H9 (cell line): ENCODE data around the gene CDC14A. TPM values are rescaled to one million over a fixed set of nuclear protein-coding genes. Genes with fewer than 3 reads are reported as not detected.

ENCODE experiments used
- DNase-seq: peaks from one replicate; pipeline ENCODE4 v3.0.0-alpha.2; 2017
- H2AFZ ChIP-seq: one replicate; pipeline ENCODE4 v1.6.1; 2013; ENCODE audit warnings: mild to moderate bottlenecking, low read length, control low read depth, moderate library complexity
- H2AK5ac ChIP-seq: 2 replicates; pipeline ENCODE4 v1.6.1; 2013; ENCODE audit warnings: low read length, control low read depth, mixed read lengths; ENCODE audit not compliant: insufficient read length
- H2BK120ac ChIP-seq: one replicate; pipeline ENCODE4 v1.6.1; 2013; ENCODE audit warnings: low read depth, mild to moderate bottlenecking, low read length, control low read depth, inconsistent platforms; ENCODE audit not compliant: poor library complexity, severe bottlenecking
- H2BK12ac ChIP-seq: 2 replicates; pipeline ENCODE4 v1.6.1; 2013; ENCODE audit warnings: low read length, control low read depth, mixed read lengths, low read depth; ENCODE audit not compliant: insufficient read length
- H2BK15ac ChIP-seq: 2 replicates; pipeline ENCODE4 v1.6.1; 2013; ENCODE audit warnings: low read depth, low read length, control low read depth
- H2BK20ac ChIP-seq: one replicate; pipeline ENCODE4 v1.6.1; 2013; ENCODE audit warnings: low read depth, mild to moderate bottlenecking, low read length, control low read depth, inconsistent platforms; ENCODE audit not compliant: poor library complexity, severe bottlenecking
- H2BK5ac ChIP-seq: 2 replicates; pipeline ENCODE4 v1.6.1; 2013; ENCODE audit warnings: low read length, control low read depth, mixed read lengths; ENCODE audit not compliant: insufficient read length
- H3K14ac ChIP-seq: 2 replicates; pipeline ENCODE4 v1.6.1; 2013; ENCODE audit warnings: low read length, control low read depth; ENCODE audit not compliant: insufficient read depth
- H3K18ac ChIP-seq: 2 replicates; pipeline ENCODE4 v1.6.1; 2013; ENCODE audit warnings: low read depth, mild to moderate bottlenecking, mixed read lengths, low read length, control low read depth; ENCODE audit not compliant: insufficient read length
- H3K23ac ChIP-seq: 2 replicates; pipeline ENCODE4 v1.6.1; 2013; ENCODE audit warnings: low read length, control low read depth, mixed read lengths, low read depth; ENCODE audit not compliant: insufficient read length
- H3K23me2 ChIP-seq: 2 replicates; pipeline ENCODE4 v1.6.1; 2013; ENCODE audit warnings: low read depth, mild to moderate bottlenecking, mixed read lengths, low read length, control low read depth; ENCODE audit not compliant: insufficient read length, poor library complexity, severe bottlenecking
- H3K27ac ChIP-seq: 2 replicates; pipeline ENCODE4 v1.5.1; 2013; ENCODE audit warnings: low read length, control low read depth, mixed read lengths, low read depth; ENCODE audit not compliant: insufficient read length
- H3K27me3 ChIP-seq: 2 replicates; pipeline ENCODE4 v1.6.1; 2013; ENCODE audit warnings: low read length, control low read depth, inconsistent platforms; ENCODE audit not compliant: insufficient read depth
- H3K4ac ChIP-seq: 2 replicates; pipeline ENCODE4 v1.6.1; 2013; ENCODE audit warnings: low read depth, mild to moderate bottlenecking, control low read depth, inconsistent platforms, low read length, moderate library complexity
- H3K4me1 ChIP-seq: 2 replicates; pipeline ENCODE4 v1.6.1; 2013; ENCODE audit warnings: low read length, control low read depth, inconsistent platforms; ENCODE audit not compliant: insufficient read depth
- H3K4me2 ChIP-seq: 2 replicates; pipeline ENCODE4 v1.6.1; 2013; ENCODE audit warnings: low read length, control low read depth, mixed read lengths; ENCODE audit not compliant: insufficient read length, insufficient read depth
- H3K56ac ChIP-seq: 2 replicates; pipeline ENCODE4 v1.6.1; 2013; ENCODE audit warnings: low read depth, mild to moderate bottlenecking, mixed read lengths, low read length, control low read depth; ENCODE audit not compliant: insufficient read length
- H3K79me1 ChIP-seq: 2 replicates; pipeline ENCODE4 v1.6.1; 2013; ENCODE audit warnings: low read depth, mild to moderate bottlenecking, moderate library complexity, low read length, control low read depth, inconsistent platforms; ENCODE audit not compliant: insufficient read depth, poor library complexity, severe bottlenecking
- H3K79me2 ChIP-seq: 2 replicates; pipeline ENCODE4 v1.6.1; 2013; ENCODE audit warnings: low read length, control low read depth, inconsistent platforms; ENCODE audit not compliant: insufficient read depth
- H3K9ac ChIP-seq: 2 replicates; pipeline ENCODE4 v1.6.1; 2013; ENCODE audit warnings: low read length, control low read depth, mixed read lengths; ENCODE audit not compliant: insufficient read length; ENCODE audit errors: extremely low read depth
- H3K9me3 ChIP-seq: one replicate; pipeline ENCODE4 v1.6.1; 2013; ENCODE audit warnings: low read depth, low read length, inconsistent platforms; ENCODE audit not compliant: control insufficient read depth
- H3T11ph ChIP-seq: one replicate; pipeline ENCODE4 v1.6.1; 2013; ENCODE audit warnings: mild to moderate bottlenecking, low read length, control low read depth, inconsistent platforms
- H4K20me1 ChIP-seq: one replicate; pipeline ENCODE4 v1.6.1; 2013; ENCODE audit not compliant: control insufficient read depth, insufficient read length, insufficient read depth
- H4K5ac ChIP-seq: 2 replicates; pipeline ENCODE4 v1.6.1; 2013; ENCODE audit warnings: low read depth, mild to moderate bottlenecking, mixed read lengths, low read length, control low read depth; ENCODE audit not compliant: insufficient read length
- H4K8ac ChIP-seq: replicated peaks from 2 replicates; pipeline ENCODE4 v1.6.1; 2013; ENCODE audit warnings: low read length, control low read depth, mixed read lengths, low read depth; ENCODE audit not compliant: insufficient read length
- H4K91ac ChIP-seq: 2 replicates; pipeline ENCODE4 v1.6.1; 2013; ENCODE audit warnings: low read depth, mild to moderate bottlenecking, moderate library complexity, mixed read lengths, low read length, control low read depth; ENCODE audit not compliant: insufficient read length
- H3K27ac Mint-ChIP-seq, 3 experiments: 2 replicates in 2 of 3; 3 replicates in 1 of 3; pipeline ENCODE4 v1.8.0; 2020 to 2021; ENCODE audit warnings: mixed read lengths in 3 of 3, mild to moderate bottlenecking in 1 of 3, moderate library complexity in 1 of 3
- H3K27me3 Mint-ChIP-seq: 2 replicates; pipeline ENCODE4 v1.8.0; 2021; ENCODE audit warnings: low read depth, mild to moderate bottlenecking, moderate library complexity, mixed read lengths
- H3K36me3 Mint-ChIP-seq, 3 experiments: 2 replicates in 2 of 3; 3 replicates in 1 of 3; pipeline ENCODE4 v1.8.0; 2020 to 2021; ENCODE audit warnings: low read depth in 3 of 3, mixed read lengths in 3 of 3; ENCODE audit not compliant: insufficient read depth in 1 of 3
- H3K4me1 Mint-ChIP-seq, 2 experiments: 2 replicates each; pipeline ENCODE4 v1.8.0; 2020; ENCODE audit warnings: mixed read lengths in 2 of 2
- H3K4me3 Mint-ChIP-seq, 2 experiments: 2 replicates in 1 of 2; 3 replicates in 1 of 2; pipeline ENCODE4 v1.8.0; 2020 to 2021; ENCODE audit warnings: mild to moderate bottlenecking in 2 of 2, mixed read lengths in 2 of 2, moderate library complexity in 1 of 2
- H3K9me3 Mint-ChIP-seq, 2 experiments: 2 replicates in 1 of 2; 3 replicates in 1 of 2; pipeline ENCODE4 v1.8.0; 2020; ENCODE audit warnings: mild to moderate bottlenecking in 2 of 2, mixed read lengths in 2 of 2, moderate library complexity in 1 of 2
- CTCF ChIP-seq: fragments of 200-600 bp; sonication (generic); conservative IDR thresholded peaks from 3 replicates; pipeline ENCODE4 v1.8.0; 2021; ENCODE audit warnings: antibody characterized with exemption, mild to moderate bottlenecking
- WGBS: extraction: QIAGEN DNeasy Blood & Tissue Kit; methylation state at CpG from one replicate; pipeline ENCODE4 v1.1.7; 2013; ENCODE audit warnings: missing lambda C conversion rate, low lambda C conversion rate, mixed read lengths; ENCODE audit not compliant: insufficient read length; ENCODE audit errors: extremely low coverage; 5-methylcytosine and 5-hydroxymethylcytosine counted together
- total RNA-seq: library from RNA; stranded (reverse); gene quantifications from 2 replicates; pipeline ENCODE4 v1.2.1, GENCODE V29; 2021

Gene CDC14A
- total RNA-seq, 1 experiment from 2014 or later: 8.9 TPM

GRCh38 chr1:100542285-100542684 lies 190.0 kb downstream of the CDC14A start:
- H2AK5ac ChIP-seq: no peak overlapping the region
- H3K14ac ChIP-seq: no peak overlapping the region
- no peak overlapping the region for H3K56ac ChIP-seq
- no peak overlapping the region for H4K8ac ChIP-seq
- no peak overlapping the region for H2BK12ac ChIP-seq
- no peak overlapping the region for H2BK120ac ChIP-seq
- H3K23ac ChIP-seq: no peak overlapping the region
- H4K20me1 ChIP-seq: no peaks in the 10 kb centered on the region
- H3K27ac ChIP-seq: no peak overlapping the region
- Mint-ChIP-seq H3K9me3 (no peaks in the 10 kb centered on the region; a peak in 1 of 5 replicates), H3K36me3 (no peaks in the 10 kb centered on the region), H3K27ac (no peak overlapping the region), H3K4me3 (no peak overlapping the region), H3K4me1 (peaks cover 0 to 17% of the 10 kb centered on the region in 2 experiments; a peak in 2 of 4 replicates), H3K27me3 (peaks cover 53% of the 10 kb centered on the region)
- H3K23me2 ChIP-seq: peaks cover 3% of the 10 kb centered on the region
- no peak overlapping the region for H3K4me2 ChIP-seq
- no peak overlapping the region for H3K4ac ChIP-seq
- peaks cover 33% of the 10 kb centered on the region; the same call in 1 of the 2 replicates for H3K27me3 ChIP-seq
- no peak overlapping the region for H2BK15ac ChIP-seq
- no peak overlapping the region for H2AFZ ChIP-seq
- no peak overlapping the region for H3T11ph ChIP-seq
- no peak overlapping the region for H3K18ac ChIP-seq
- H4K91ac ChIP-seq: no peak overlapping the region
- no peaks in the 10 kb centered on the region for H3K4me1 ChIP-seq
- H3K79me2 ChIP-seq: no peaks in the 10 kb centered on the region
- DNase-seq: no peak
- no CpG with 5 or more reads among the region's 2 CpGs for WGBS
- no peak overlapping the region for H3K9ac ChIP-seq
- no peaks in the 10 kb centered on the region for H3K79me1 ChIP-seq
- H2BK20ac ChIP-seq: no peak overlapping the region
- no peaks in the 10 kb centered on the region for H3K9me3 ChIP-seq
- no peak overlapping the region for H2BK5ac ChIP-seq
- H4K5ac ChIP-seq: no peak overlapping the region
- no peak for TF ChIP-seq CTCF
